GM21717 (cell line): ENCODE data around the gene CFAP52.
"Not testable (repeated sequence)": the region's sequence is repeated elsewhere in the genome, so short reads cannot be mapped to it uniquely, and the experiment has no call there.

Source experiments
- ATAC-seq: cut with Tn5 transposase; IDR thresholded peaks from one replicate; pipeline ENCODE4 v1.9.1; 2021; ENCODE audit warnings: mild to moderate bottlenecking, moderate library complexity; ENCODE audit not compliant: unreplicated experiment

The CFAP52 gene

GRCh38 chr17:9576521-9577372 lies at the start of gene CFAP52:
Gene CFAP52 (plus strand): TSS chr17:9576642. CDS start chr17:9576696, 54 bp downstream.
- ATAC-seq = no peak

- no peak for ATAC-seq
Observed at GRCh38 chr17:9527788-9528187, 48.7 kb upstream of the CFAP52 start.

- ATAC-seq = no peak
Observed at GRCh38 chr17:9529033-9529700, 47.3 kb upstream of the CFAP52 start.

GRCh38 chr17:9531034-9531433 lies 45.4 kb upstream of the CFAP52 start:
- ATAC-seq = no peak

GRCh38 chr17:9532715-9533114 lies 43.7 kb upstream of the CFAP52 start:
- no peak for ATAC-seq

GRCh38 chr17:9533441-9533840 lies 43.0 kb upstream of the CFAP52 start:
- no peak for ATAC-seq

- ATAC-seq = no peak
Observed at GRCh38 chr17:9536061-9536460, 40.4 kb upstream of the CFAP52 start.

- ATAC-seq = no peak
Observed at GRCh38 chr17:9537177-9537776, 39.2 kb upstream of the CFAP52 start.

- ATAC-seq = no peak
Observed at GRCh38 chr17:9538626-9539025, 37.8 kb upstream of the CFAP52 start.

GRCh38 chr17:9541718-9542117 lies 34.7 kb upstream of the CFAP52 start:
- ATAC-seq = no peak

GRCh38 chr17:9544221-9544620 lies 32.2 kb upstream of the CFAP52 start:
- no peak for ATAC-seq

GRCh38 chr17:9549215-9549614 lies 27.2 kb upstream of the CFAP52 start:
- ATAC-seq = no peak

- ATAC-seq = no peak
Observed at GRCh38 chr17:9553181-9553580, 23.3 kb upstream of the CFAP52 start.

- ATAC-seq = no peak
Observed at GRCh38 chr17:9553596-9553995, 22.8 kb upstream of the CFAP52 start.

GRCh38 chr17:9554715-9555114 lies 21.7 kb upstream of the CFAP52 start:
- ATAC-seq = not testable (repeated sequence)

- ATAC-seq = no peak
Observed at GRCh38 chr17:9557161-9557755, 19.2 kb upstream of the CFAP52 start.

GRCh38 chr17:9557857-9558256 lies 18.6 kb upstream of the CFAP52 start:
- ATAC-seq = no peak

GRCh38 chr17:9564104-9564503 lies 12.3 kb upstream of the CFAP52 start:
- no peak for ATAC-seq

GRCh38 chr17:9566067-9566466 lies 10.4 kb upstream of the CFAP52 start:
- no peak for ATAC-seq

GRCh38 chr17:9566739-9567138 lies 9.7 kb upstream of the CFAP52 start:
- ATAC-seq = not testable (repeated sequence)

- ATAC-seq = no peak
Observed at GRCh38 chr17:9568004-9568403, 8.4 kb upstream of the CFAP52 start.
